HG03354 (cell line): Measurements from ENCODE around the gene RBM38.

Source experiments
- ATAC-seq: cut with Tn5 transposase; IDR thresholded peaks from one replicate; pipeline ENCODE4 v1.9.1; 2021; ENCODE audit warnings: mild to moderate bottlenecking; ENCODE audit not compliant: unreplicated experiment, poor library complexity, severe bottlenecking

Gene RBM38

DNA sequence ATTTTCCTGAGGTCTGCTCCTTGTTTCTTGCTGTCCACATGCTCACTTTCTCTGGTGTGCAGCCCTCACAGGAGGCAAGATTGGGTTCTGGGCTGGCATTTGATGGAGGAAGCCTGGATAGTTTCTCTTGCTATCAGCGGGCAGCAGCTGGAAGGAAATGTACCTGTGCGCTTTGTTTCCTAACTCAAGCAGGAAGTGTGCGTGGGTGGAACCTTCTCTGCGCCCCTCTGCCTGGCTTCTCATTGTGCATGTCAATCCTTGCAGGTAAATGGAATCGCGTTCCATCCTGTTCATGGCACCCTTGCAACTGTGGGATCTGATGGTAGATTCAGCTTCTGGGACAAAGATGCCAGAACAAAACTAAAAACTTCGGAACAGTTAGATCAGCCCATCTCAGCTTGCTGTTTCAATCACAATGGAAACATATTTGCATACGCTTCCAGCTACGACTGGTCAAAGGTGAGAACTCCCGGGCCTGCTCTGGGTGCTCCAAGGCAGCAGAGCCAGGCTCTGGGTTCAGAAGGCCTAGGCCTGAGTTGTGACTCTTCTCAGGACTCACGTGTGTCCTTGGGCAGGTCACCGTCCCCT, 16.8 kb upstream of the RBM38 start:
- no peak for ATAC-seq

DNA sequence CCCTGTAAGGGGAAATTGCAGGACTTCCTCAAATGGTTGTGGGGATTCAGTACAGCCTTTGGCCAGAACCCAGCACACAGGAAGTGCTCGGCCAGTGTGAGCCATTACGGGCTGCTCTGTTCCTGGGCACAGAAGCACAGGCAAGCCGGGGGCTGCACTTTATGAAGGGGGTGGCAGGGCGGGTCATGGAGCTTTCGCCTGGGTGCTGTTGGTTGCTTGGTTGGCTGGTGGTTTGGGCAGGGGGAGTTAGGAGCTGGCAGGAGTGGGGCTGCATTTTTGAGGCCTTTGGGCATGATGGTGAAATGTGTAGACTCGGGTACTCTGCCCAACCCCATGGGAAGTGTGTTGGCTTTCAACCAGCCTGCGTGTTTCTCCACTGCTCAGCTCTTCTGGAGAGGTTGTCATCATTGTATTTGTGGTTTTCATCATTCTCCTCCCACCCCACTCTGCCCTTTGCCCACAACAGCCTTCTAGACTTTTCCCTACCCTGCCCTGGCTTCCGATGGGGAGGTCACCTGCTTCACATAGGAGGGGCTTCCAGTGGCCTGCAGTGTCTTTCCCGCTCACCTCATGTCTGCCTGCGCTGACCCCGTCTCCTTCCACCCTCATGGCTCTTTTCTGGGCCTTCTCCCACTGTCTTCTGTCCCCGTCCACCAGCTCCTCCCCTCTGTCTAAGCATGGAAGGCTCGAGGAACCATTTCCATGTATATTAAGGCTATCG, 16.1 kb upstream of the RBM38 start:
- no peak for ATAC-seq

DNA sequence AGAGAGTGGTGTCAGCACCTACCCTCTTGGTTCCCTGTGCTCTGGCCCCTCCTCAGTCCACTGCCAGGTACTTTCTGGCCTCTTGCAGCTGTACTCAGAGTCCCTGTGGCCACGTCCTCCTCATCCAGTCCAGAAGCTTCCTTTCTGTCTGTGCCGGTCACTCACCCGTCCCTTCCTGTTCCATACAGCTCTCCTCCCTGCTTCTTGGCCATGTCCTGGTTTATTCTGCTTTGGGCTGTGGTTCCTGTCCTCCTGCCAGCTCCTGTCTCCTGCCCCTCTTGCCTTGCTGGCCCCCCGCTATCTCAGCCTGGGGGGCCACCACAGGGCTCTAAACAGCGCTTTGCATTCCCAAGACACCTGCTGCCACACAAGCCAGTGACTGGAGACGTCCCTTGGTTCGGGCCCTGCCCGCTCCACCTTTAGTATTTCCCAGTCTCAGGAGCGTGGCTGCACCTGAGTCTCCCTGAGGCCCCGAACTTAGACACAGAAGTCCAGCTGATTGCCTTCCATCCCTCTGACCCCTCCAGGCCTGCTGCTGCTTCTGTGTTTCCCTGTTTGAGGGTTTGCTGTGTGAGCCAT, 15.5 kb upstream of the RBM38 start:
- ATAC-seq, result no peak

DNA sequence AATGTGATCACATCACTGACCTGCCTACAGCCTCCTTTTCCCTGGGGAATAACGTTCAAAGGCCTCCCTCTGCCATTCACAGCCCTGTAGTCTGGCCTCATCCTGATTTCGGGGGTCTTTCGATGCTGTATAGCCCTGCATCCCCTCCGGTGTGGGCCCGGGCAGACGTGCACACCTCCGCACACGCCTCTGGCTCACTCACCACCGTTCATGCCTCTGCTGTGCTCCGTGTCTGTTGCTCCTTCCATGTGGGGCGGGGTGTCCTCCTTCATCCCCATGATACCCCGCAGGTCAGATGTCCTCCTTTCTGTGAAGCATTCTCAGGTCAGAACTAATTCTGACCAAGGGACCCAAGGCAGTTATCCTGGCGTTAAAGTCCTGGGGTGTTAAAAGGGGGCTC, 13.8 kb upstream of the RBM38 start:
- ATAC-seq, result no peak

DNA sequence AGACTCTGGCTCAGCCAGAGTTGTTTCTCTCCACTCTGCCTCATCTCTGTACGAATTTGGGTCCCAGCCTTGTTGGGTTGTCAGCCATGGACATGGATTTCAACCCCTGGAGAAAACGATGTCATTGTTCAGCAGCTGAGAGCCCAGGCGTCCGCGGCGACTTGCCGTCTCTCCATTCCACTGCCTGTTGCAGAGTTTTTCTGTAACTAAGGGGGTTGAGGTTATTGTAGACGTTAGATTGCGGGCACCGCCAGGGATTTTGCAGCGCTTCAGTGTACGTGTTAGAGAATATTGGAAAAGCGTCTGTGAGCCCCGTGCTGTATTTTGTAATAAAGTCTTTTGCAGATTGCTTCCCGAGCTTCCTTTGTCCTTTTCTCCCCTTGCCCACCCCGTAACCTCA, 13.1 kb upstream of the RBM38 start:
- ATAC-seq, result no peak

DNA sequence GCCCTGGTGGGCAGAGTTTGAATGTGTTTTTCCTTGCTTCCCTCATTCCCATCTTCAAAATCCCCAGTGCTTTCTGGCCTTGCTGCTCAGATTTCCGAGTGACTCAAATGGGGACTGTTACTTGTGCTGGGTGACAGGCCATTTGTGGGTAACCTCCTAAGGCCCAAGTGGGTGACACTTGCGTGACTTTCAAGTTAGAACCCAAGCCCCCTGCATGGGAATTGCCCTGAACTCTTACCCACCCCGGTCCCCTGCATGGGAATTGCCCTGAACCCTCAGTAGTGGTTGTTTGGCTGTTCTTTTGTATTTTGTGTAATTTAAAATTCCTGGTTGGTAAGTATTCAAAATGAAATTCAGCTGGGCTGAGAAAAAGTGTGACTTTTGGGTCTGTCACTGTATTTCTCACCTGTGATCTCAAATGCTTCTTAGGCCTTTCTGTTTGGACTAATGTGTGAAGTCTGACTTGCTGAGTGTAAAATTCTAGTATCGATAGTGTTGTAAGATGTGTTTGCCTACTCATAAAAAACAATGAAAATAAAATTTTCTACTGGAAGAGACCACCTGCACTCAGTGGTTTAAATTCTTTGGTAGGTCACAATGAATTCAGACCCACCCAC, 12.4 kb upstream of the RBM38 start:
- ATAC-seq, result no peak

DNA sequence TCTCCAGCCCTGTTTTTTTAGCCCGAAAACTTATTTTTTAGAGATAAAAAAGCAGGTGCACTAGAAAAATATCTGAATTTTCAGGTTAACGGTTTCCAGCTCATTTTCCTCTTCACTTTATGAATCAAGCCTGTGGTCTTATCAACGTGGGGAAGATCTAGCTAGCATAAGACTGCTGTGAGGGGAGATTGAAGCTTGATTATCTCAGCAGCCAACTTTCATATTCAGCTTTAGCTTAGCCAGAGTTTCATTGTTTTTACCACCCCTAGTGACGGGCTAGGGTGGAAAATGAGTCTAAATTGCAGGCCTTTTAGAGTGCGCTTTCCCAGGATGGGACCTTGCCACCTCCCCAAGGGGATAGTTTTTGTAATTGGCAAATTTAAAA, 11.9 kb upstream of the RBM38 start:
- ATAC-seq, result no peak

DNA sequence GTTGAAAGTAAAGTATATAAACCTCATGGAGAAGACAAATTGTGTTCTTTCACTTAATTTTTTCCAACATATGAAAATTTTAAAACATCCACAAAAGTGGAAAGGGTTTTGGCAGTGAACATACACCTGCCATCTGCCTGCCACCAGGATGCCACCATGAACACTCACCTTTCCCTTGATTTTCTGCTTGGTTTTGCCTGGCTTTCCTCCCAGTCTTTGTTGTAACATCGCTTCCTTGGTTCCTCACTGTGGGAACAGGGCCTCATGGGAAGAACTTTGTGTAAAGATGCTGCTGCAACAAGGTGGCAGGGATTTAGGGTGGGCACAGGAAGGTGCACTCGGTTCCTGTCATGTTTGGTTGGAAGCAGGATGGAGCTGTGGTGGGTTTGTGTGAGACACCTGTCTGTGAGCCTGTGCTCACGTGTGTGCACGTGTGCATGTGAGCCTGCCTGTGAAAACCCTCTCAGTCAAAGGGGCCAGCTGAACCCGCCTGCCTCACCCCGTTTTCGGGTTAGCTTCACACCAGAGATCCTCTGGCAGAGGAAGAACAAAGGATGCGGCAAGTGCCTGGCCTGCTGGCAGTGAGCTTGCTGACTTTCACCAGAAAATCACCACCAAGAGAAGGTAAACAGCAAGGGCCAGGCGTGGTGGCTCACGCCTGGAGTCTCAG, 11.0 kb upstream of the RBM38 start:
- ATAC-seq, result no peak

DNA sequence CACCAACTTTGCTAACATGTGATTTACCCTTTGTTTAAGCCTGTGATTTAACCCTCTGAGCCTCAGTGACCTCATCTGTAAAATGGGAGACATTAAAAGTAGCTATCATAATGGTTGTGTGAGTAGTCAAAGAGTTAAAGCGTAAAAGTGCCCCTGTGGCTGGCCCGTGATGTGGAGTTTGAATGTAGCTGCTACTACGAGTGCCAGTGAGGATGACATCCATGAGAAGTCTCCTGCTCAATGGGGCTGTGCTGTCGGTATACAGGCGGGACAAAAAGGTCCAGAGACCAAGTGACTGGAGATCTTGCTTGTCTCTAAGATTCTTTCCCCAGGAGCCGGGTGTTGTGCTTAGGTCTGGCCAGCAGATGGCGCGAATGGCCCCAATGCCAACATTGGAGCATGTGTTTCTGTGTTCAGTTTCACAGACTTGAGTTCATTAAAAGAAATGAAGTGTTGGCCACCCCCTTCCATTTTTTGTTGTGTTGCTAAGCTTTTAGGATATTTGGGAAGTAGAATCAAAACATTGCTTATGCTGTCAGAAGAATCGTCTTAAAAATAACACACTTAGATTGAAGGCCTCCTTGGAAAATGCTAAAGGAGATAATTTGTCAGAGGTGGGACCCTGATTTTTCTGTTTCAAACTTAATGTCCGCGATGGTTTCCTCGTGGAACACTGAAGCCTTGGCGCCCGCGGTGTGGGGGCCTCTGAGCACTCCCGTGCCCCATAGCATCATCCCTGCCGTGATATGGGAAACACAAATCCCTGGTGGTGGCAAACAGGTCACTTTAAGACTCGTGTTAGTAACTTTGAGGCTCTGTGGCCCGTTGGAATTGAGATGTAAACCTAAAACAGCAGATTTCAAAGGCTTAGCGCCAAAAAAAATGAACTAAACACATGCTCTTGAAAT, 9.3 kb upstream of the RBM38 start:
- ATAC-seq, result peak; percentile 71

DNA sequence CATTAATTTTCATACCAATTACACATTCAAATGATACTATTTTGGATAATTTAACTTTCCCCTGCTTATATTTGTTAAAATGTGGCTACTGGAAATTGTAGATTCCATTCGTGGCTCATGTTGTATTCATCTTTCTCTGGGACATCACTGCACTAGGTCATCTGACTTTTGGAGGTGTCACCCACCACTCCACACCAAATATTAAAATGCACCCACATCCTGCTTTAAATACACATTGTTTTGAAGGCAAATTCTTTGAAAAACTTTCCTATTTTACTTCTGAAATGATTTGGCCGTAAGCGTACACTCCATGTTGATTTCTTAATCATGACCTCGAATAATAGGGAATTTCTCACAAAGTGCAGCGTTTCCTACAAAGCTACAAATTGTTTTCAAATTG, 8.7 kb upstream of the RBM38 start:
- no peak for ATAC-seq

DNA sequence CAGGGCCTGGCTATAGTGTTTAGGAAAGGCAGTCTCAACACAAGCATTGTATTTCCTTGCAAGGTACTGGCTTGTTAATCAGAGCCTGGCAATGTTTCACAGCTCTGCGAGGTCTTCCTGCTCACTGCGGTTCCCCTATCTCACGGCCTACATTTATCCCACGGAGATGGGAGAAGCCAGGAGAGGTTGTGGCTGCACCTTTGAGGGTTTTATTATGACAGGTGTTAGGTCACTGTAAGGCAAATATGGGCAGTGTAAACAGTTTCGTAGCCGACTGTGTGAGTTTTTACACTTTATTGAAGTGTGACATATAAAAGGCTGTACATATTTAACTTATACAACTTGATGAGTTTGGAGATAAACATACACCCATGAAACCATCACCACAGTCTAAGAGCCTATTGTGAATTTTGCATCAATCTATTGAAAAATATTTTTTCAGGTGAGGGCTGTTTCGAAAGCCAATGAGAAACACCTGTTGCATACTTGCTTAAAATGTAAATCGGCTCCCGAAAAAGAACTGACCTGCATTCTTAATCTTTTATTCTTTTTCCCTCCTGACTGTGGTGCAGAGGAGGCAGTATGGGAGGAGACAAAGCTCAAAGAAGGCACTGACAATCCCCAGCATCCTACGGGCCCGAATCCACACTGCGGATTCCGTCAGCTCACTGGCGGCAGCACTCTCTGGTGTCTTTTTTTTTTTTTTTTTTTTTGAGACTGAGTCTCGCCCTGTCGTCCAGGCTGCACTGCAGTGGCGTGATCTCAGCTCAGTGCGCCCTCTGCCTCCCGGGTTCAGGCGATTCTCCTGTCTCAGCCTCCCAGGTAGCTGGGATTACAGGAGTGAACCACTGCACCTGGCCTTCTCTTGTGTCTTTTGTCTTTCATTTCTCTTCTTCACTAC, 7.5 kb upstream of the RBM38 start:
- no peak for ATAC-seq

DNA sequence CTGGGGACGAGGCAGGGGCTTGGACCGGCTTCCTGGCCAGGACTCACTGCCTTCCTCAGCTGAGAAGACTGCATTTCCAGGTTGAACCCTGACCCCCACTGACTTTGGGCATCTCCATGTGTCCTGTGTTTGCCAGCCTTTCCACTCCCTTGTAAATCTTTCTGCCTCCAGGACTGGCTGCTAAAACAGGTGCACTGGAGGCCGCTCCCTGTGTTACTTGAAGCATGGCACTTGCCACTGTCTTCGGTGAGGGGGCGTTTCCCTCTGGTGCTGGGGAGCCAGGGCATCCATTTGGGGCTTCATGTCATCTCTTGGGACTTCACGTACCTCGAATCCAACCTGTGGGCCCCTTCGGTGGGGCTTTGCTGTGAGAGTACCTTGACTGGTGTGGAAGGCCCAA, 6.7 kb upstream of the RBM38 start:
- ATAC-seq, result no peak

DNA sequence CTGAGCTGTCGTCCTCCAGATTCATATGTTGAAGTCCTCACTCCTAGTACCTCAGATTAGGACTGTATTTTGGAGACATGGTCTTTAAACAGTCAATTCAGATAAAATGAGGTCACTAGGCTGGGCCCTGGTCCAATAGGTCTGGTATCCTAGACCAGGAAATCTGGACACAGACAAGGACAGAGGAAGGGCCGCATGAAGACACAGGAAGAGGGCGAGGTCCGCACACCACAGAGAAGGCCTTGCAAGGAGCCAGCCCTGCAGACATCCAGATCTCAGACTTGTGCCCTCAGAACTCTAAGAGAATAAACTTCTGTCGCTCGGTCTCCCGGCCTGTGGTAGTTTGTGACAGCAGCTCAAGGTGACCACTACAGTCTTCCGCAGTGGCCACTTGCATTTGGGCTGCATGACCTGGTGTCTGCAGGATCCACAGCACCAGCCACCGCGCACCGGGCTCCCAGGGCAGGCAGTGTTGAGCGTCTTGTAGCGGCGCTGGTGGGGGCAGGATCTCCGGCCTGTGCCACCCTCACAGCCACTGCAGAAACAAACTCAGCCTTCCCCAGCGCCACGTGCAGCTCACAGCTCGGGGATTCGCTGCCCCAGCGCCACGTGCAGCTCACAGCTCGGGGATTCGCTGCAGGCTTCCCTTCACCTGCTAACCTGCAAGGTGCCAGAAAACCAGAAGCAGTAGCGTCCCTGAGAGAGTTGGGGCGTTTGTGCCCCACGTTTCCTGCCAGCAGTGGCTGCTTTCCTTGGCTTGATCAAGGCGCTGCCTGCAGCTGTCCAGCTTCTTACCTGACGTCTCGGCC, 6.0 kb upstream of the RBM38 start:
- ATAC-seq, result no peak

DNA sequence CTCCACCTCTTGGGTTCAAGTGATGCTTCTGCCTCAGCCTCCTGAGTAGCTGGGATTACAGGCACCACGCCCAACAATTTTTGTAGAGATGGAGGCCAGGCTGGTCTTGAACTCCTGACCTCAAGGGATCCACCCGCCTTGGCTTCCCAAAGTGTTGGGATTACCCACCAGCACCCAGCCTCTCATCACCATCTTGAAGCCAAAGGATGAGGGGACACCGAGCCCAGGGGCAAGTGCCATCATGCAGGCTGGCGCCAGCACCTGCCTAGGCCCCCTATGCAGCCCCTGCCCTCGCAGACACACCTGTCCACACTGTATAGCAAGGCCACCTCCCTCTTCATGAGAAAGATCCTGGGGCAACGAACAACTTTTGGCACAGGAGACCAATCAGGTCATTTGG, 5.3 kb upstream of the RBM38 start:
- no peak for ATAC-seq

DNA sequence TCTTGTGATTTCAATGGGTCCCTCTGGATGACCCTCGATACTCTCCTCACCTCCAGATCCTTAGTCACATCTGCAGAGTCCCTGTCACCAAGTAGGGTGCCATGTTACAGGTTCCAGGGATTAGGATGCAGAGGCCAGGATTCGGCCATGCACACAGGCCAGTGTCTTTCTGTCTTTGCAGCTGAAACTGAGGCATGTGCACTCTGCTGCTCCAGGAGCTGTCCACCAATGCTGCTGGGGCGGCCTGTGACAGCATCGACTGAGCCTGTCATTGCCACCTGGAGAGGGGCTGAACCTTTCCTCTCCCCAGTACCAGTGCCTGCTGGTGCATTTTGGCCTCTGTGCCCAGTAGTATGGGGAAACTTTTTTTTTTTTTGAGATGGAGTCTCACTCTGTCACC, 4.4 kb upstream of the RBM38 start:
- ATAC-seq, result no peak

DNA sequence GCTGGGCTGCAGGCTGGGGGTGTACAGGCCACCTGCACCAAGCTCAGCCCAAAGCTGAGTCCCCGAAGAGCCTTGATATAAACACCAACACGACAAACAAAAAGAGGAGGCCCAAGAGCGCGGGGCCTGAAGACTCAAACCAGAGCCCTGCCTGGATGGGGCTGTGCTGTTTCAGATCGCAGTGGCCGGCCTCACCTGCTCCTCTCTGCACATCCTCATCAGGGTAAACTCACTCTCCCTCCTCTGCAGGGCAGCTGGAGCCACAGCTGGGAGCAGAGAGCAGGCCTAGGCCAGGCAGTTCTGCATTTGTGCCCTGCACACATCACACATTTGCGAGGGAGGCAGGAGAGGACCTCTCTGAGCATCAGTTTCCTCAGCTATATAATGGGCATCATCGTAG, 3.7 kb upstream of the RBM38 start:
- no peak for ATAC-seq

DNA sequence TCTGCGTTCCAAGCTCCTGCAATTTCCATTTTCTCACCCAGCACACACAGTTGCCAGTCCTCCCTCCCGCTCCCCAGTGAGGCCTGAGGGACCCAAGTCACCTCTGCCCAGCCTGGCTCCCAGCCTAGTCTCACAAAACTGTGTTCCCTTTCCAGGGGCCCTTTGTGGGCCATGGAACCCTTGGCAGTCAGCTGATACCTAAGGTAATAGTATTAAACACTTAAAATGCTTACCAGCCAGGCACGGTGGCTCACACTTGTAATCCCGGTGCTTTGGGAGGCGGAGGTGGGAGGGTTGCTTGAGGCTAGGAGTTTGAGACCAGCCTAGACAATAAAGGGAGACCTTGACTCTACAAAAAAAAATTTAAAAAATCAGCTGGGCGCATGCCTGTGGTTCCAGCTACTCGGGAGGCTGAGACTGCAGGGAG, 3.2 kb upstream of the RBM38 start:
- no peak for ATAC-seq
